ENCODE results near the gene ZFHX3.

ZFHX3 gene

DNA sequence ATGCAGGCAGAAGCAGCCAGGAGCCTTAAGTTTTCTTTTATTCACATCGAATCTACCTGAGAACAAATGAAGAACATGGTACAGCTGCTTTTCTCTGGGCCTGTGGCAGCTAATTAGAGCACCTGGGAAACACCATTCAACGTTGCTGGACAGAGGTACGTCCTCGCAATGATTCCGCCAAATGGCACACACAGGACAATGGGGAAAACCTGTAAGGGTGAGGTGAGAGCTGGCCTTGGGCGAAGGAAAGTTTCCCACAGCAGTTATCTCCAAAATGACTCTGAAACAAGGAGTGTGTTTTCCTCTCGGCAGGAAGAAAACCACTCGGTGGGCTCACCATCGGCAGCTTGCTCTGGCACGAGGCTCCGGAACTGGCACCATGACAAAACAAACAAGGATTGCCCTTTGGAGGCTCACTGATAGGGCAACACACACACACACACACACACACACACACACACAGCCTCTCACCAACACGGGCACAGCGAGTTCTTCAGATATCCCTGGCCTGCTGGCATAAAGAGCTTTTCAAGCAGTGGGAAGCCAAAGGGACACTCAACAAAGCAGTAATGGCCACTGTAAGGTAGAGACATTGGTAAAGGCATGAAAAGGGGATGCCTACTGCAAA, 73.7 kb downstream of the ZFHX3 start:
- Histone ChIP-seq H3K4me1 (ENCODE audit: insufficient read depth, low read length) (no peaks in the 10 kb centered on the region), H3K27me3 (ENCODE audit: insufficient read depth, low read length) (no peaks in the 10 kb centered on the region), H3K9me3 (ENCODE audit: insufficient read depth, low read depth, low read length) (no peaks in the 10 kb centered on the region), H3K27ac (ENCODE audit: low read depth, low read length) (no peak overlapping the region), H3K4me3 (ENCODE audit: low read length) (no peak overlapping the region), H3K9ac (ENCODE audit: low read depth, low read length) (no peak overlapping the region), H3K36me3 (ENCODE audit: insufficient read depth, low read length) (no peaks in the 10 kb centered on the region)
- WGBS: 94% methylated on average over 13 of the region's 13 CpGs

DNA sequence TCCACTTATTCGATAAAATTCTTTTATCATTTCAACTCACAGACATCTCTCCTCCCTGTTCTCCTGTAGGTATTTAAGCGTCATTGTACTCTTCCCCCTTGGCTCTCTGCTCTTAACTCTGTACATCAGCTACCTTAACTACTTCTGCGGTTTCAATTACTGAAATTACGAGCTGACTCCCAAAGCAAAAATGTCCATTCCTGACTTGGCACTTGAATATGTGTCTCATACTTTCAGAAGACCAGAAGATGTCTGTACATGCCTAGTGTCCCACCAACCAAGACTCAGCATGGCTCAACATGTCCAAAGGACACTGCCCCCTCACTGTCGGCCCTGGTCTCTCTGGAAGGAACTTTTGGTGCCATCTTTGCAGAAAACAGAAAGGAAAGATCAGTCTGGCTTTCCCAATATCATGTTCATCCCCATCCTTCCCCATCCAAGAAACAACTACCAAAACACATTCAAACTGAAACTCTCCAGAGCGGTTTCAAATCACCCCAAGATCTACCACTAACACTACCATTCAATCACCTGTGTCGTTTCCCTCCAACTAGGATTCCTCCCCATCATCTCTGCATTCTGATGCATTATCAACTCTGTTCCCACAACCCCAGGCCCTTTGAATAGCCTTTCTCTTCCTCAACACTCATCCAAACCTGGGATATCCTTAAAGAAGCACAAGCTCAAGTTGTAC, 74.9 kb downstream of the ZFHX3 start:
- WGBS: 93% methylated on average over 7 of the region's 7 CpGs
- H3K4me3 ChIP-seq (ENCODE audit: low read length): no peak overlapping the region
- no peaks in the 10 kb centered on the region for H3K36me3 ChIP-seq (ENCODE audit: insufficient read depth, low read length)
- H3K9me3 ChIP-seq (ENCODE audit: insufficient read depth, low read depth, low read length): no peaks in the 10 kb centered on the region
- no peak overlapping the region for H3K9ac ChIP-seq (ENCODE audit: low read depth, low read length)
- H3K27me3 ChIP-seq (ENCODE audit: insufficient read depth, low read length): no peaks in the 10 kb centered on the region
- H3K4me1 ChIP-seq (ENCODE audit: insufficient read depth, low read length): no peaks in the 10 kb centered on the region
- H3K27ac ChIP-seq (ENCODE audit: low read depth, low read length): no peak overlapping the region

DNA sequence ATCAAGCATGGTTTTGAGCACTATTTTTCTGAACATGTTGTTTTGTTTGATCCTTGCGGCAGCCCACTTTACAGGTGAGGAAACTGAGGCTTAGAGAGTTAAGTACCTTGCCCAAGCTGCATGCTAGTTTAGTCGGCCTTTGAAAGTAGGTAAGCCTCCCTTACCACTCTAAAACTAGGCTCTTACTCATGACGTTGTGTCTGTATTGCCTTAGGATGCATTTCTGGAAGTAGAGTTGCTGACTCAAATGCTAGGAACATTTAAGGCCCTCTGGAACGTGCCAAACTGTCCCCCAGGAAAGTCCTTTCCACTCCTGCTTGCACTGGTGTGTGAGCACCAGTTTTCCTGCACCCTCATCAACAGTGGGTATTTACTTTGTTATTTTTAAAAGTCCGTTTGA, 76.6 kb downstream of the ZFHX3 start:
- Histone ChIP-seq H3K9me3 (ENCODE audit: insufficient read depth, low read depth, low read length) (no peaks in the 10 kb centered on the region), H3K36me3 (ENCODE audit: insufficient read depth, low read length) (no peaks in the 10 kb centered on the region), H3K27ac (ENCODE audit: low read depth, low read length) (no peak overlapping the region), H3K9ac (ENCODE audit: low read depth, low read length) (no peak overlapping the region), H3K4me1 (ENCODE audit: insufficient read depth, low read length) (no peaks in the 10 kb centered on the region), H3K27me3 (ENCODE audit: insufficient read depth, low read length) (no peaks in the 10 kb centered on the region), H3K4me3 (ENCODE audit: low read length) (no peak overlapping the region)
- 92% methylated on average over 5 of the region's 5 CpGs for WGBS

DNA sequence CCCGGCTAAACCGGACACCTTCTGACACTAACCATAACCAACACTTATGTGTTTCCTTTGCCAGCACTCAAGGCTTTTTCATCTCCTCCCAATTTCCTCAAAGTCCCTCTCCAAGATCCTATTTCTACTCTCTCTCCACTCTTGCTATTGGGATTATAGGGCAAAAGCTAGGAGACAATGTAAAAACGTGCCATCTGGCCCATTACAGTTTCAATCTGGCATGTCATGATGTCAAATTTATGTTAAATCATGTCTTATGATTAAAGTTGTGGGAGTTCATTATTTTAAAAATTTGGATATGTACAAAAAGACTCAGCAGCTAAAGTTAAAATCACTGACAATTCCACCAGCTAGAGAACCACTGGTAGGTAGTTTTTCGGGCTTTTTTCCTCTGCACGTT, 77.3 kb downstream of the ZFHX3 start:
- Histone ChIP-seq H3K27ac (ENCODE audit: low read depth, low read length) (no peak overlapping the region), H3K9ac (ENCODE audit: low read depth, low read length) (no peak overlapping the region), H3K4me3 (ENCODE audit: low read length) (no peak overlapping the region), H3K36me3 (ENCODE audit: insufficient read depth, low read length) (no peaks in the 10 kb centered on the region), H3K4me1 (ENCODE audit: insufficient read depth, low read length) (no peaks in the 10 kb centered on the region), H3K9me3 (ENCODE audit: insufficient read depth, low read depth, low read length) (no peaks in the 10 kb centered on the region), H3K27me3 (ENCODE audit: insufficient read depth, low read length) (no peaks in the 10 kb centered on the region)
- 96% methylated on average over 5 of the region's 5 CpGs for WGBS

DNA sequence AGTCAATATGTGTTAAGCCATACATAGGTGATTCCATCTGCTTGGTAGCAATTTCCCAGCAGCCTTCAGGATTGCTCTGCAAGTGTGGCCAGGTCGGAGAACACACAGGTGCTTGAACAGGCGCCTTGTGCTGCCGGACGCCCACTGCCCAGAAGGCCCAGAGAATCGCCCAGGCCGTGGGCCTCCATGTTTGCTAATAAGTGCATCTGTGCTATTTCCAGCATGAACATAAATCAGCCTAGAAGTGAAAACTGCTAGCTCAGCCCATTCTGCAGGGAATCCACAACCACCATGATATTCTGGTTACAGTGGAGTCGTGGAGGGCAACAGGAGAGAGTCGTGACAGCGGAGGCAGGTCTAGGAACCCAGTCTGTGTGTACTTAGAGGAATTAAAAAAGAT, 78.1 kb downstream of the ZFHX3 start:
- Histone ChIP-seq H3K27me3 (ENCODE audit: insufficient read depth, low read length) (no peaks in the 10 kb centered on the region), H3K4me1 (ENCODE audit: insufficient read depth, low read length) (no peaks in the 10 kb centered on the region), H3K36me3 (ENCODE audit: insufficient read depth, low read length) (no peaks in the 10 kb centered on the region), H3K4me3 (ENCODE audit: low read length) (no peak overlapping the region), H3K9me3 (ENCODE audit: insufficient read depth, low read depth, low read length) (no peaks in the 10 kb centered on the region), H3K27ac (ENCODE audit: low read depth, low read length) (no peak overlapping the region), H3K9ac (ENCODE audit: low read depth, low read length) (no peak overlapping the region)
- WGBS: 96% methylated on average over 7 of the region's 9 CpGs

DNA sequence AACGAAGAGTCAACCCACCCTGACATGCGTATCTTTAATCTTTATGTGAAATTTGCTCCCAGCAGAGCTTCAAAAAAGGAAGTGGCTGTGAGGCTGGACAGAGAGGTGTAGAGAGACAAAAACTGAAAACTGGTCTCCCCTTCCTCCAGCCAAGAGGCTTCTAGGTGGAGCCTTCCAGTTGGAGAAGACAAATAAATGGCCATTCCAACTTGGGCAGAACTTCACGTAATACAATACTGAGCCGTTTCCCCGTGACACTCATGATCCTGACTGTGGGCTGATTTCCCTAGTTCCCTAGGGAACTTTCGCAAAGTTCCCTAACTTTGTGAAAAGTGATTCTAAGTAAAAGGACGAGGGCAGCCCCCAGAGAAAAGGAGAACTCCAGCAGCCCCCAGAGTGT, 78.8 kb downstream of the ZFHX3 start:
- Histone ChIP-seq H3K4me1 (ENCODE audit: insufficient read depth, low read length) (no peaks in the 10 kb centered on the region; the same call in 1 of the 2 replicates), H3K27me3 (ENCODE audit: insufficient read depth, low read length) (no peaks in the 10 kb centered on the region), H3K4me3 (ENCODE audit: low read length) (no peak overlapping the region), H3K9ac (ENCODE audit: low read depth, low read length) (no peak overlapping the region), H3K9me3 (ENCODE audit: insufficient read depth, low read depth, low read length) (no peaks in the 10 kb centered on the region), H3K27ac (ENCODE audit: low read depth, low read length) (no peak overlapping the region), H3K36me3 (ENCODE audit: insufficient read depth, low read length) (no peaks in the 10 kb centered on the region)
- WGBS: 91% methylated on average over 7 of the region's 7 CpGs

DNA sequence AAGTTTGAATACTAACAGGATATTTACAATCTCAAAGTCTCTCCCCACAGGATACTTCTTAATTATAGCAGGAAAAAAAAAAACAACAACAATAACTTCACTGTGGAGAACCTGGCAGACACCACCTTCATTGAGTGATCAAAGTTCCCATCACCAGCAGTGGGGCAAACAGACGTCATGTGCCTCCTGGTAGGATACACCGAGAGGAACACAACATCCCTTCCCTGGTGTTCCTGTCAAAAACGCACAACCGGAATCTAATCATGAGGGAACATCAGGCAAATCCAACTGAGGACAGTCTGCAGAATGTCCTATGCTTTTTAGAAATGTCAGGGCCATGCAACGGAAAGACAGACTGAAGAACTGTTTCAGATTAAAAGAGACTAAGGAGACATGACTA, 80.0 kb downstream of the ZFHX3 start:
- Histone ChIP-seq H3K4me1 (ENCODE audit: insufficient read depth, low read length) (peaks cover 5% of the 10 kb centered on the region; the same call in 1 of the 2 replicates), H3K4me3 (ENCODE audit: low read length) (no peak overlapping the region), H3K9ac (ENCODE audit: low read depth, low read length) (no peak overlapping the region), H3K36me3 (ENCODE audit: insufficient read depth, low read length) (no peaks in the 10 kb centered on the region), H3K9me3 (ENCODE audit: insufficient read depth, low read depth, low read length) (no peaks in the 10 kb centered on the region), H3K27me3 (ENCODE audit: insufficient read depth, low read length) (no peaks in the 10 kb centered on the region), H3K27ac (ENCODE audit: low read depth, low read length) (no peak overlapping the region)
- 92% methylated on average over 5 of the region's 5 CpGs for WGBS

DNA sequence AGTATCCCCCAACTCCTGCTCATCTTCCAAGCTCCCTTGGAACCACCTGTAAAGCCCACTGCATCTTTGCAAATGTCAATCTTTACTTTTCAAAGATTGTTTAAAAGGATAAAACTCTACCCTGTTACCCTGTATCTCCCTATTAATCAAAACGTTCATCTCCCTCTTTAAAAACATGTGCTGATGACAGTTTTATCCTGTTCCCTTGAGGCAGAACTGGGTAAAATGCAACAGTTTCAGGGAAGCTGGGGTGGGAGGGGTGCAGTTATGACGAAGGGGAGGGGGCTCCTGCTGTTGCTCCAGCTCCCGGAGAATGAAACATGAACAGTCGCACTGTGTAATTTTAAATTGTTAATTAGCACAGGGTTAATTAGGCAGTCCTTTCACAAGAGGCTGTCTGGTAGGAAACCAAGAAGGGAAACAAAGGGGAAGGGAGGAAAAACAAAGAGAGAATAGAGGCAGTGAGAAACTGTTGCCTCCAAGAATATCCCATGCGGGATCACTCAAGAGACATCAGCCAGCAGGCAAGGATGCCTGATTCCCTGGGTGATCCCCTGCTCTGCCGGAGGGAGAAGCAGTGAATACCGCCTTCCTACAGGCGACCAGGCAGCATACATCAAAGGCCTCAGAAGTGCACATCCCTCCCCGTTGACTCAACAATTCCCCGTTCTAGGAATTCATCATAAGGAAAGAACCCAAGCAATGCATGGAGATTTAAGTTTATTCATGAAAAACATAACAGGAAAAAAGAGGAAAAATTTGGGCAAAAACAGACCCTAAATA, 84.2 kb downstream of the ZFHX3 start:
- Histone ChIP-seq H3K9me3 (ENCODE audit: insufficient read depth, low read depth, low read length) (no peaks in the 10 kb centered on the region), H3K27me3 (ENCODE audit: insufficient read depth, low read length) (no peaks in the 10 kb centered on the region), H3K27ac (ENCODE audit: low read depth, low read length) (no peak overlapping the region), H3K4me3 (ENCODE audit: low read length) (no peak overlapping the region), H3K9ac (ENCODE audit: low read depth, low read length) (no peak overlapping the region), H3K36me3 (ENCODE audit: insufficient read depth, low read length) (no peaks in the 10 kb centered on the region), H3K4me1 (ENCODE audit: insufficient read depth, low read length) (peaks cover 5% of the 10 kb centered on the region; the same call in 1 of the 2 replicates)
- 71% methylated on average over 10 of the region's 10 CpGs for WGBS

DNA sequence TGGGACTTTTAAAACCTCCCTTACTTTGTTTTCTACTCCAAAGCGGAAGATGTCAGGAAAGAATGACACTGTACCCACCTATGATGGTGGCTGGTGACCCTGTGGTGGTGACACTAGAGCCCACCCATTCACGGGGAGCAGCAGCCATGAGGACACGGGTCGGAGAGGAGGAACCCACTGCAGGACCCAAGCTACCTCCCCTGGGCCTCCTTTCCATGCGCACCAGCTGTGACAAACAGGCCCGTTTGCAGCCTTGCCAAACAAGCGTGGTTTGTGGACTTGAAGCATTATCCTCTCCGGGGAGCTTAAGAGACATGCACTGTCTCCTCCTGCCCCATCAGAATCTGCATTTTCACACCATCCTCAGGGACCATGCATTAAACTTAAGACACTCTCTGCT, 85.6 kb downstream of the ZFHX3 start:
- Histone ChIP-seq H3K4me1 (ENCODE audit: insufficient read depth, low read length) (peaks cover 5% of the 10 kb centered on the region; the same call in 1 of the 2 replicates), H3K36me3 (ENCODE audit: insufficient read depth, low read length) (no peaks in the 10 kb centered on the region), H3K27ac (ENCODE audit: low read depth, low read length) (no peak overlapping the region), H3K27me3 (ENCODE audit: insufficient read depth, low read length) (no peaks in the 10 kb centered on the region), H3K9ac (ENCODE audit: low read depth, low read length) (no peak overlapping the region), H3K9me3 (ENCODE audit: insufficient read depth, low read depth, low read length) (no peaks in the 10 kb centered on the region), H3K4me3 (ENCODE audit: low read length) (no peak overlapping the region)
- 93% methylated on average over 8 of the region's 8 CpGs for WGBS

DNA sequence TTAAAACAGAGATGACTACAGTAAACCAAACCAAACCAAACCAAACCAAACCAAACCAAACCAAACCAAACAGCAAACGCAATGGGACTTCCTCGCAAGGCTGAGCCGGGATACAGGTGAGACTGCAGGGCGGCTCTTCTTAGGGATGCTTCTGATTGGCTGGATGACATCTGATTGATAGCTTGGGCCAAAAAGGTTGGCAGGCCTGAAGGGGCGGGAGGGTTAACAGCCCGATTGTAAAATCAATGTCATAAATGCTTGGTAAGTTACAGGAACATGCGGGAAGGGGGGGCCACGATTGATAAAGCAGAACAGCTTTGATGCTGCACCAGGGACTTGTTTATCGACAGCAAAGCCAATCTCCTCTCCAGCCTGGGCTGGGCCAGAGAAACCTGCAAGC, 86.1 kb downstream of the ZFHX3 start:
- Histone ChIP-seq H3K9me3 (ENCODE audit: insufficient read depth, low read depth, low read length) (no peaks in the 10 kb centered on the region), H3K27me3 (ENCODE audit: insufficient read depth, low read length) (no peaks in the 10 kb centered on the region), H3K4me1 (ENCODE audit: insufficient read depth, low read length) (peaks cover 5% of the 10 kb centered on the region; the same call in 1 of the 2 replicates), H3K27ac (ENCODE audit: low read depth, low read length) (no peak overlapping the region), H3K9ac (ENCODE audit: low read depth, low read length) (no peak overlapping the region), H3K4me3 (ENCODE audit: low read length) (no peak overlapping the region), H3K36me3 (ENCODE audit: insufficient read depth, low read length) (no peaks in the 10 kb centered on the region)
- WGBS: 92% methylated on average over 9 of the region's 9 CpGs

DNA sequence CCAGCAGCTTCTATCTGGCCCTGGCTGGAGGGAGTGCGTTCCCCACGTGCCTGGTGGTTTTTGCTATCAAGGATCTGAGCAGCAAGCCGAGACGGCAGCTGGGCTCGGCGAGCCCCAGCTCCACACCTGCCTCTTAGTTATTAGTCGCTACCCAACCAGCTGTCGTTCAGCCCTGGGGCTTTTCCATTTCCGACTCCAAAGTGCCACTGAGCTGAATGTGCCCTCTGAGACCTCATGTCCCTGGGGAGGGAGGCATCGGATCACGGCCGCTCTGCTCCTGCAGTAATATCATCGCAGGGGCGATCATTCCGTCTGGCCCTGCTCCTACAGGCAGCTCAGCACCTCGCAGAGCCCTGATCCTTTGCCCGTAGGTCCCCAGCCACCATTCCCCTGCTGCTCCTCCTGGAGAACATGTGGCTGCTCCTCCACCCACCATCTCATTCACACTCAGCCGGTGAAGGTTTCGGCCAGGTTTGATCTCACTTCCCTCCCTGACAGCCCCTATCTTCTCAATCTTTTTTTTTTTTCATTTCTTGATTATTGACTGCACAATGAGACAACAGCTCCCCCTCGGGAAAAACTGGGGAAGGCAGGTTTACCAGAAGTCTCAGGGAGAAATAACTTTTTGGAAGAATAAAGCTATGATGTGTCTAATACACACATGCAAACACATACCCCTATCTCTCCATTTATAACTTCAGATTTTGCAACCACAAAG, 86.7 kb downstream of the ZFHX3 start:
- no peak overlapping the region for H3K9ac ChIP-seq (ENCODE audit: low read depth, low read length)
- 93% methylated on average over 19 of the region's 20 CpGs for WGBS
- no peak overlapping the region for H3K27ac ChIP-seq (ENCODE audit: low read depth, low read length)
- H3K4me1 ChIP-seq (ENCODE audit: insufficient read depth, low read length): peaks cover 5% of the 10 kb centered on the region; the same call in 1 of the 2 replicates
- H3K4me3 ChIP-seq (ENCODE audit: low read length): no peak overlapping the region
- H3K9me3 ChIP-seq (ENCODE audit: insufficient read depth, low read depth, low read length): no peaks in the 10 kb centered on the region
- no peaks in the 10 kb centered on the region for H3K36me3 ChIP-seq (ENCODE audit: insufficient read depth, low read length)
- H3K27me3 ChIP-seq (ENCODE audit: insufficient read depth, low read length): no peaks in the 10 kb centered on the region
